HepG2 (cell line): ENCODE results near the gene GRAMD4. TPM values are rescaled to one million over a fixed set of nuclear protein-coding genes. Genes with fewer than 3 reads are reported as not detected.

Experiments
- ATAC-seq: fragments of 200-7000 bp; cut with Tn5 transposase; 3 replicates; pipeline ENCODE4 v1.9.1; 2020; ENCODE audit warnings: mild to moderate bottlenecking, moderate library complexity
- BruUV-seq: library from RNA; stranded (reverse); fragments of 400-500 nt; replicated peaks from 2 replicates; lab custom pipeline; 2021; lab: Mats Ljungman, UMichigan
- CTCF ChIA-PET: fragments of 300-600 bp; formaldehyde crosslinking; extraction: SDS; loops from one replicate; lab custom pipeline; 2021; ENCODE audit warnings: low total read pairs, inconsistent platforms, low intra/inter-chr PET ratio; lab: Yijun Ruan, JAX
- POLR2A ChIA-PET: fragments of 350-600 bp; sonication (Branson Sonifier 250); formaldehyde crosslinking; loops from one replicate; lab custom pipeline; 2020; ENCODE audit warnings: antibody characterized with exemption, inconsistent platforms; lab: Yijun Ruan, JAX
- DNase-seq: peaks from one replicate; pipeline ENCODE4 v3.0.0-alpha.2; 2015; ENCODE audit warnings: low spot score
- FAIRE-seq: peaks from 3 replicates; lab custom pipeline; 2011; peaks lifted over from hg19 to GRCh38; lab: Jason Lieb, UNC
- H2AFZ ChIP-seq: one replicate; pipeline ENCODE4 v1.6.1; 2011; ENCODE audit warnings: low read length, inconsistent platforms
- H3K27ac ChIP-seq: fragments of 300-600 bp; 3 replicates; pipeline ENCODE4 v1.8.0; 2011; ENCODE audit warnings: mixed run types, mild to moderate bottlenecking, mixed read lengths, low read length, inconsistent platforms; ENCODE audit not compliant: insufficient read depth; ENCODE audit errors: extremely low read length
- H3K27me3 ChIP-seq, 2 experiments: fragments of 200-600 bp in 1 of 2; 2 replicates in 1 of 2; 3 replicates in 1 of 2; pipeline versions ENCODE4 v1.6.0 to v1.8.0; 2011; ENCODE audit warnings: low read length in 2 of 2, mild to moderate bottlenecking in 2 of 2, moderate library complexity in 2 of 2, inconsistent platforms in 1 of 2; ENCODE audit not compliant: insufficient read depth in 2 of 2, control insufficient read depth in 1 of 2
- H3K36me3 ChIP-seq, 2 experiments: fragments of 200-600 bp in 1 of 2; replicated peaks in 1 of 2; 2 replicates in 1 of 2; 3 replicates in 1 of 2; pipeline versions ENCODE4 v1.5.1 to v1.8.0; 2011; ENCODE audit warnings: low read length in 2 of 2, inconsistent platforms in 1 of 2; ENCODE audit not compliant: insufficient read depth in 2 of 2, control insufficient read depth in 1 of 2
- H3K4me1 ChIP-seq: 2 replicates; pipeline ENCODE4 v1.5.1; 2012; ENCODE audit warnings: low read length, inconsistent platforms; ENCODE audit not compliant: insufficient read depth
- H3K4me2 ChIP-seq: 2 replicates; pipeline ENCODE4 v1.6.0; 2011; ENCODE audit warnings: low read depth, low read length, inconsistent platforms
- H3K4me3 ChIP-seq, 3 experiments: fragments of 200-600 bp in 1 of 3; sonication (generic), shearing (Covaris generic) in 1 of 3; replicated peaks in 1 of 3; 2 replicates each; pipeline ENCODE4 v1.5.1; 2011 to 2016; ENCODE audit warnings: low read length in 3 of 3, inconsistent platforms in 2 of 3, low read depth in 2 of 3, mild to moderate bottlenecking in 2 of 3, control low read depth in 1 of 3, mixed read lengths in 1 of 3; ENCODE audit not compliant: insufficient read depth in 1 of 3
- H3K79me2 ChIP-seq: one replicate; pipeline ENCODE4 v1.6.1; 2011; ENCODE audit warnings: low read length, inconsistent platforms; ENCODE audit not compliant: insufficient read depth
- H3K9ac ChIP-seq: 2 replicates; pipeline ENCODE4 v1.6.0; 2011; ENCODE audit warnings: mild to moderate bottlenecking, low read depth, low read length, inconsistent platforms; ENCODE audit not compliant: insufficient read depth
- H3K9me3 ChIP-seq: 2 replicates; pipeline ENCODE4 v1.5.1; 2012; ENCODE audit warnings: mild to moderate bottlenecking, low read length
- H4K20me1 ChIP-seq: 2 replicates; pipeline ENCODE4 v1.6.0; 2011; ENCODE audit warnings: inconsistent platforms, mild to moderate bottlenecking, low read length, moderate library complexity; ENCODE audit not compliant: insufficient read depth
- AGO1 ChIP-seq: fragments of 200-400 bp; formaldehyde crosslinking; IDR thresholded peaks from 2 replicates; pipeline ENCODE4 v1.6.1; 2017; ENCODE audit warnings: mild to moderate bottlenecking, low read depth, low read length, moderate library complexity; ENCODE audit not compliant: poor library complexity, severe bottlenecking
- EP300 ChIP-seq, 3 experiments: sonication (generic) in 1 of 3; formaldehyde crosslinking in 1 of 3; IDR thresholded peaks; 2 replicates each; pipeline versions ENCODE4 v1.5.1 to v1.6.1; 2011 to 2020; ENCODE audit warnings: low read depth in 2 of 3, low read length in 2 of 3, borderline replicate concordance in 1 of 3, improper control_type of control experiment in 1 of 3, mild to moderate bottlenecking in 1 of 3, missing genetic modification reagents in 1 of 3, moderate library complexity in 1 of 3
- HDAC2 ChIP-seq: sonication (generic); formaldehyde crosslinking; IDR thresholded peaks from 2 replicates; pipeline ENCODE4 v1.4.0; 2020; ENCODE audit warnings: missing genetic modification reagents
- IKZF1 ChIP-seq: fragments of 450-650 bp; IDR thresholded peaks from 2 replicates; pipeline ENCODE4 v1.7.1; 2016
- LCORL ChIP-seq, 2 experiments: fragments of 450-650 bp in 1 of 2; sonication (generic) in 1 of 2; formaldehyde crosslinking in 1 of 2; IDR thresholded peaks; 2 replicates each; pipeline versions ENCODE4 v1.5.0 to v1.6.1; 2017 to 2020; ENCODE audit warnings: antibody characterized with exemption in 1 of 2, missing genetic modification reagents in 1 of 2
- PCBP1 ChIP-seq: fragments of 200-400 bp; formaldehyde crosslinking; IDR thresholded peaks from 2 replicates; pipeline ENCODE4 v1.6.1; 2017; ENCODE audit warnings: mild to moderate bottlenecking, low read depth, low read length, borderline replicate concordance
- RNF2 ChIP-seq: fragments of 450-650 bp; conservative IDR thresholded peaks from 2 replicates; pipeline ENCODE4 v1.6.1; 2016; ENCODE audit warnings: low read depth
- SOX5 ChIP-seq: IDR thresholded peaks from 2 replicates; pipeline ENCODE4 v1.6.1; 2016; ENCODE audit warnings: borderline replicate concordance
- ZBTB44 ChIP-seq: sonication (generic); formaldehyde crosslinking; IDR thresholded peaks from 2 replicates; pipeline ENCODE4 v1.4.0; 2020; ENCODE audit warnings: missing genetic modification reagents
- ZMAT5 ChIP-seq: sonication (generic); formaldehyde crosslinking; IDR thresholded peaks from 2 replicates; pipeline ENCODE4 v1.5.0; 2020; ENCODE audit warnings: mild to moderate bottlenecking, low read depth, missing genetic modification reagents, borderline replicate concordance
- ZNF263 ChIP-seq: sonication (generic); formaldehyde crosslinking; IDR thresholded peaks from 2 replicates; pipeline ENCODE4 v1.4.0; 2020; ENCODE audit warnings: missing genetic modification reagents
- ZNF343 ChIP-seq: sonication (generic); formaldehyde crosslinking; IDR thresholded peaks from 2 replicates; pipeline ENCODE4 v1.4.0; 2020; ENCODE audit warnings: mild to moderate bottlenecking, missing genetic modification reagents
- ZNF414 ChIP-seq: sonication (generic); formaldehyde crosslinking; IDR thresholded peaks from 2 replicates; pipeline ENCODE4 v1.5.0; 2020; ENCODE audit warnings: missing genetic modification reagents
- ZNF672 ChIP-seq: sonication (generic); formaldehyde crosslinking; IDR thresholded peaks from 2 replicates; pipeline ENCODE4 v1.8.1; 2022; ENCODE audit warnings: missing genetic modification reagents
- ZNF83 ChIP-seq: sonication (generic); formaldehyde crosslinking; IDR thresholded peaks from 2 replicates; pipeline ENCODE4 v1.4.0; 2020; ENCODE audit warnings: missing genetic modification reagents, mild to moderate bottlenecking, borderline replicate concordance
- ZSCAN30 ChIP-seq: sonication (generic); formaldehyde crosslinking; IDR thresholded peaks from 2 replicates; pipeline ENCODE4 v1.5.0; 2020; ENCODE audit warnings: mild to moderate bottlenecking, missing genetic modification reagents
- WGBS: methylation state at CpG from one replicate; pipeline ENCODE4 v1.1.6; 2017; ENCODE audit warnings: low lambda C conversion rate; 5-methylcytosine and 5-hydroxymethylcytosine counted together
- in situ Hi-C: cut with HindIII; loops from 2 replicates; pipeline ENCODE4 v1.10.0; 2017; ENCODE audit warnings: low pct_unique_long_range_greater_than_20kb; ENCODE audit not compliant: extremely low pct_ligation_motif_present
- intact Hi-C: fragments of 100-400 bp; cut with micrococcal nuclease; formaldehyde crosslinking; loops from one replicate; pipeline ENCODE4 v1.10.0; 2022; ENCODE audit not compliant: unreplicated experiment
- polyA plus RNA-seq, 8 experiments: library from polyadenylated mRNA; depleted of rRNA in 3 of 8; stranded (reverse) in 7 of 8; unstranded in 1 of 8; fragments of >200 nt; fragmentation: Illumina TruSeq in 4 of 8; extraction: Trizol in 4 of 8; gene quantifications; 2 replicates each; pipeline versions ENCODE4 v1.2.1 to v1.2.3, GENCODE V29; 2011 to 2016; ENCODE audit warnings: low read depth in 4 of 8, missing spikeins in 1 of 8, mixed read lengths in 1 of 8; ENCODE audit not compliant: insufficient read depth in 1 of 8
- total RNA-seq, 5 experiments: library from RNA; depleted of rRNA; stranded (reverse); fragments of >200 nt; fragmentation: Illumina TruSeq; extraction: Trizol; gene quantifications; 2 replicates each; pipeline ENCODE4 v1.2.3, GENCODE V29; 2016; ENCODE audit warnings: low read depth in 1 of 5
- TF ChIP-seq, protein P1 (sequence below): sonication (generic); formaldehyde crosslinking; IDR thresholded peaks from 2 replicates; pipeline ENCODE4 v1.4.0; 2020; ENCODE audit warnings: mild to moderate bottlenecking, missing genetic modification reagents

GRAMD4 gene
- total and polyA plus RNA-seq, 2 of the 13 experiments (the other 11 are each of a cell fraction or from before 2014, with no cell fraction given), result 15.2 to 15.7 TPM

- H3K4me2 ChIP-seq, result no peak overlapping the region
- no peak overlapping the region for H3K9ac ChIP-seq
- no peak overlapping the region for H2AFZ ChIP-seq
- peaks cover 61% of the 10 kb centered on the region for H3K4me1 ChIP-seq
- no peak for TF ChIP-seq ZNF83 (CRISPR knock-in tag)
- TF ChIP-seq PCBP1, result no peak
- TF ChIP-seq EP300 (IDR thresholded peaks at IDR 0.05; ENCODE audit: low read depth in 2 of 2, low read length in 2 of 2), result no peak
- TF ChIP-seq EP300 (CRISPR knock-in tag; IDR thresholded peaks at IDR 0.05; ENCODE audit: borderline replicate concordance), result no peak
- no peak for TF ChIP-seq ZSCAN30 (CRISPR knock-in tag)
- no peak for TF ChIP-seq RNF2
- TF ChIP-seq ZBTB44, result no peak
- TF ChIP-seq ZNF263 (CRISPR knock-in tag), result no peak
- TF ChIP-seq ZNF343, result no peak
- TF ChIP-seq IKZF1, result no peak
- no peak for TF ChIP-seq SOX5 (CRISPR knock-in tag)
- TF ChIP-seq ZNF672 (CRISPR knock-in tag), result no peak
- TF ChIP-seq AGO1, result no peak
- no peak for TF ChIP-seq LCORL (IDR thresholded peaks at IDR 0.05)
- no peak for TF ChIP-seq LCORL (CRISPR knock-in tag; IDR thresholded peaks at IDR 0.05)
- no peak for TF ChIP-seq ZNF414 (CRISPR knock-in tag)
- no peak for TF ChIP-seq ZMAT5 (CRISPR knock-in tag)
- TF ChIP-seq HDAC2 (CRISPR knock-in tag), result no peak
- TF ChIP-seq, protein P1, sequence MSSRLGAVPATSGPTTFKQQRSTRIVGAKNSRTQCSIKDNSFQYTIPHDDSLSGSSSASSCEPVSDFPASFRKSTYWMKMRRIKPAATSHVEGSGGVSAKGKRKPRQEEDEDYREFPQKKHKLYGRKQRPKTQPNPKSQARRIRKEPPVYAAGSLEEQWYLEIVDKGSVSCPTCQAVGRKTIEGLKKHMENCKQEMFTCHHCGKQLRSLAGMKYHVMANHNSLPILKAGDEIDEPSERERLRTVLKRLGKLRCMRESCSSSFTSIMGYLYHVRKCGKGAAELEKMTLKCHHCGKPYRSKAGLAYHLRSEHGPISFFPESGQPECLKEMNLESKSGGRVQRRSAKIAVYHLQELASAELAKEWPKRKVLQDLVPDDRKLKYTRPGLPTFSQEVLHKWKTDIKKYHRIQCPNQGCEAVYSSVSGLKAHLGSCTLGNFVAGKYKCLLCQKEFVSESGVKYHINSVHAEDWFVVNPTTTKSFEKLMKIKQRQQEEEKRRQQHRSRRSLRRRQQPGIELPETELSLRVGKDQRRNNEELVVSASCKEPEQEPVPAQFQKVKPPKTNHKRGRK (CRISPR knock-in tag), result no peak
- H3K36me3 ChIP-seq, result no peaks in the 10 kb centered on the region
- FAIRE-seq, result no peak
- WGBS, result 91% methylated on average over 10 of the region's 12 CpGs
- no peak for DNase-seq
- in situ Hi-C loops (no loop called here), intact Hi-C loops (no loop called here)
- ATAC-seq, result no peak
- POLR2A ChIA-PET, result no interaction called here
- CTCF ChIA-PET, result no interaction called here
- no peaks in the 10 kb centered on the region; the same call in 1 of the 2 replicates for H4K20me1 ChIP-seq
- H3K9me3 ChIP-seq, result no peaks in the 10 kb centered on the region
- H3K79me2 ChIP-seq, result peaks cover 12% of the 10 kb centered on the region
- H3K4me3 ChIP-seq, result no peak overlapping the region
- H3K27me3 ChIP-seq, result no peaks in the 10 kb centered on the region
- H3K27ac ChIP-seq, result no peak overlapping the region
- BruUV-seq, result no TSS peak
Measured at GRCh38 chr22:46610356-46610755, 9.8 kb upstream of the GRAMD4 start.
